ENCODE data around the gene SREK1.

Gene SREK1

DNA sequence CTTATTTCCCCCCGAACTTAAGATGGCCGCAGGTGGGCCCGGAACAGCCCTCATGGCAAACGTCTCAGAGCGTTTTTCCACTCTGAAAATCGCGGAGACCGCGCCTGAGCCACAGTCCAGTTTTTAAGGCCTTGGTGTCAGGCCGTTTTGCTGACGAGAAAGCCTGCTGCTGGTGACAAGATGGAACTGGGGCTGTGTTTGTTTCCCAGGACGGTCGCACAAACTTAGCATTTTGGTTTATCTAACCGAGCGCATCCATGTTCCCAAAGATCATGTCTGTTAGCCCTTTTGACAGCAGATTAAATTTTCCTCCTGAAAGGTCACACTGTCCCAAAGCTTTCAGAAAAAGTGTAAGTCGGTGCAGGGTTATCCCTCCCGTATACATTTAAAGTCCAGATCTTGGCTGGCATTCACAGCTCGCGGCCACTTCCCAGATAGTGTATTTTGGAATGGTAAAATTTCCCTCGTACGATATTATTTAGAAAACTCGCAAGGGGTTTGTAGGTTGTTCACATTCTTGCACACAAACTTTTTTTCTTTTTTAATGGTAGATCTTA, 812 bp downstream of the SREK1 start:
- POLR2A ChIA-PET: interaction anchor here (0.6 to 1.0 kb wide), 2 partner anchors 18 to 38 kb away, joined by 3 read pairs; no protein-coding TSS in a partner anchor
- CTCF ChIA-PET: interaction anchor here (1.5 kb wide), 1 partner anchor 17 kb away, joined by 3 read pairs; no protein-coding TSS in a partner anchor
- H3K27me3 ChIP-seq (replicated peaks in 2 of 5; ENCODE audit: control insufficient read depth in 4 of 5, insufficient read depth in 5 of 5, low read length in 4 of 5): no peaks in the 10 kb centered on the region
- peak overlapping the region; percentile 80 to 99 (median 95) for H3K4me3 ChIP-seq (ENCODE audit: control insufficient read depth in 1 of 7, extremely low read depth in 1 of 7, insufficient read depth in 4 of 7, low read depth in 2 of 7, low read length in 6 of 7)
- WGBS (ENCODE audit: insufficient coverage): 0% methylated on average over 16 of the region's 22 CpGs
- peaks cover 0 to 8% (median under 1%) of the 10 kb centered on the region in 4 experiments for H3K36me3 ChIP-seq (ENCODE audit: control insufficient read depth in 4 of 4, insufficient read depth in 4 of 4, low read length in 3 of 4)
- peak overlapping the region; percentile 98 to 99 for H3K27ac ChIP-seq (ENCODE audit: insufficient read depth in 1 of 2, low read depth in 1 of 2, low read length in 2 of 2, poor library complexity in 1 of 2, severe bottlenecking in 2 of 2)
- H3K4me1 ChIP-seq (ENCODE audit: control extremely low read depth in 1 of 4, control insufficient read depth in 4 of 4, insufficient read depth in 4 of 4, low read length in 3 of 4): peaks cover 23 to 43% (median 32%) of the 10 kb centered on the region in 4 experiments
- H3K9me3 ChIP-seq (ENCODE audit: control extremely low read depth in 1 of 5, control insufficient read depth in 4 of 5, insufficient read depth in 2 of 5, low read depth in 1 of 5, low read length in 4 of 5): no peaks in the 10 kb centered on the region
- no peak for DNase-seq

DNA sequence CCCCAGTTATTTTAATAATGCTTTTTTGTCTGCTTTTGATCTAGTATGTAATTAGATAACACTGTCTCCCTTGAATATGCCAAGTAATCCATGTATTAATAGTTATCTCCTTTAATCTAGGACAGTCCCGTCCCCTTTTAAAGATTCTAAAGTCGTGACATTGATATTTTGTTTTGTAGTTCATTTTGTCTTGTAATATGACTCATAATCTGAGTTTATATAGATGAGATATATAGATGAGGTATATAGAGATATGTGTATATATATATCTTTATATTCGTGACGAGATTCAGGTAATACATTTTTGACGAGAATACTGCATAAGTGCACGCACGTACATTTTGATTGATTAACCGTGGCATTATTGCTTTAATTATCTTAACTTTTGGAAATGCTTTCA, 1.6 kb downstream of the SREK1 start:
- Histone ChIP-seq H3K27me3 (replicated peaks in 2 of 5; ENCODE audit: control insufficient read depth in 4 of 5, insufficient read depth in 5 of 5, low read length in 4 of 5) (no peaks in the 10 kb centered on the region), H3K4me3 (ENCODE audit: control insufficient read depth in 1 of 7, extremely low read depth in 1 of 7, insufficient read depth in 4 of 7, low read depth in 2 of 7, low read length in 6 of 7) (peak overlapping the region in 6 of 7 experiments; percentile 94 to 99 (median 96)), H3K4me1 (ENCODE audit: control extremely low read depth in 1 of 4, control insufficient read depth in 4 of 4, insufficient read depth in 4 of 4, low read length in 3 of 4) (peaks cover 23 to 43% (median 32%) of the 10 kb centered on the region in 4 experiments), H3K9me3 (ENCODE audit: control extremely low read depth in 1 of 5, control insufficient read depth in 4 of 5, insufficient read depth in 2 of 5, low read depth in 1 of 5, low read length in 4 of 5) (no peaks in the 10 kb centered on the region), H3K36me3 (ENCODE audit: control insufficient read depth in 4 of 4, insufficient read depth in 4 of 4, low read length in 3 of 4) (peaks cover 0 to 15% (median 4%) of the 10 kb centered on the region in 4 experiments), H3K27ac (ENCODE audit: insufficient read depth in 1 of 2, low read depth in 1 of 2, low read length in 2 of 2, poor library complexity in 1 of 2, severe bottlenecking in 2 of 2) (peak overlapping the region; percentile 98 to 99)
- WGBS (ENCODE audit: insufficient coverage): no CpG with 5 or more reads among the region's 8 CpGs
- ChIA-PET CTCF (no interaction called here), POLR2A (no interaction called here)
- no peak for DNase-seq

DNA sequence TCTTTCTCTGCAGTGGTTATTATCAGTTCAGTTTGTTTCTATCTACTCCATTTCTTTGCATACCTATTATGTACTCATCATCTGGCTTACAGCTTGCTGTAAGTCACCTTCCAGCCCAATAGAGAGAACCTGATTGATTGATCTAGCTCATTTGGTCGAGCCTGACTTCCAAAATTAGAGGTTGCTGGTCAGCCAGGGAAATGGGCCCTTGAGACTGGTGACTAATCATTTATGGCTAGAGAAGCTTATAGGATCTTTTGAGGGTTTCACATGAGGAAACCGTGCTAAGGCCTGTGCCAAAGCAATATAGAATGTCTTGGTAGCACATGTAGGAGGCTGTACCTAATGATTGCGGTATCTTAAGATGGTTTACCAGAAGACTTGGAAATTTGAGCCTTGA, 5.8 kb downstream of the SREK1 start:
- CTCF ChIA-PET: no interaction called here
- 78% methylated on average over 3 of the region's 3 CpGs for WGBS (ENCODE audit: insufficient coverage)
- Histone ChIP-seq H3K4me1 (ENCODE audit: control extremely low read depth in 1 of 4, control insufficient read depth in 4 of 4, insufficient read depth in 4 of 4, low read length in 3 of 4) (peaks cover 11 to 30% (median 20%) of the 10 kb centered on the region in 4 experiments), H3K36me3 (ENCODE audit: control insufficient read depth in 4 of 4, insufficient read depth in 4 of 4, low read length in 3 of 4) (peaks cover 3 to 30% (median 5%) of the 10 kb centered on the region in 4 experiments), H3K4me3 (ENCODE audit: control insufficient read depth in 1 of 7, extremely low read depth in 1 of 7, insufficient read depth in 4 of 7, low read depth in 2 of 7, low read length in 6 of 7) (no peak overlapping the region), H3K9me3 (ENCODE audit: control extremely low read depth in 1 of 5, control insufficient read depth in 4 of 5, insufficient read depth in 2 of 5, low read depth in 1 of 5, low read length in 4 of 5) (no peaks in the 10 kb centered on the region), H3K27ac (ENCODE audit: insufficient read depth in 1 of 2, low read depth in 1 of 2, low read length in 2 of 2, poor library complexity in 1 of 2, severe bottlenecking in 2 of 2) (no peak overlapping the region), H3K27me3 (replicated peaks in 2 of 5; ENCODE audit: control insufficient read depth in 4 of 5, insufficient read depth in 5 of 5, low read length in 4 of 5) (no peaks in the 10 kb centered on the region)
- no peak for DNase-seq
- POLR2A ChIA-PET: no interaction called here

DNA sequence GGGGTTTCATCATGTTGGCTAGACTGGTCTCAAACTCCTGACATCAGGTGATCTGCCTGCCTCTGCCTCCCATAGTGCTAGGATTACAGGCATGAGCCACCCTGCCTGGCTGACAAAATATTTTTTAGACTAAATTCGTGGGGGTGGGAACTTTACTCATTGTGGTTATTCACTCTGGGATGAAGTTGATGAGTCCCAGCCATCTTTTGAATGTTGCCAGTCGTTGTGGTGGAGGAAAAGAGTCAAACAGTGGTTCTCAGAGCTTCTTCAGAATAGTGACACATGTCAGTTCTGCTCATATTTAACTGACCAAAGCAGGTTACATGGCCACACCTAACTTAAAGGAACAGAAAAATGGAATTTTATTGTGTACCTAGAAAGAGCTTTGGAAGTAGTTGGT, 6.9 kb downstream of the SREK1 start:
- peaks cover 5 to 40% (median 8%) of the 10 kb centered on the region in 4 experiments for H3K36me3 ChIP-seq (ENCODE audit: control insufficient read depth in 4 of 4, insufficient read depth in 4 of 4, low read length in 3 of 4)
- CTCF ChIA-PET: interaction anchor here (1.3 kb wide), 1 partner anchor 29 kb away, joined by 3 read pairs; no protein-coding TSS in a partner anchor
- no peak overlapping the region for H3K27ac ChIP-seq (ENCODE audit: insufficient read depth in 1 of 2, low read depth in 1 of 2, low read length in 2 of 2, poor library complexity in 1 of 2, severe bottlenecking in 2 of 2)
- no peaks in the 10 kb centered on the region for H3K27me3 ChIP-seq (replicated peaks in 2 of 5; ENCODE audit: control insufficient read depth in 4 of 5, insufficient read depth in 5 of 5, low read length in 4 of 5)
- peaks cover 7 to 21% (median 14%) of the 10 kb centered on the region in 4 experiments for H3K4me1 ChIP-seq (ENCODE audit: control extremely low read depth in 1 of 4, control insufficient read depth in 4 of 4, insufficient read depth in 4 of 4, low read length in 3 of 4)
- no peaks in the 10 kb centered on the region for H3K9me3 ChIP-seq (ENCODE audit: control extremely low read depth in 1 of 5, control insufficient read depth in 4 of 5, insufficient read depth in 2 of 5, low read depth in 1 of 5, low read length in 4 of 5)
- no peak overlapping the region for H3K4me3 ChIP-seq (ENCODE audit: control insufficient read depth in 1 of 7, extremely low read depth in 1 of 7, insufficient read depth in 4 of 7, low read depth in 2 of 7, low read length in 6 of 7)
- no peak for DNase-seq
- 100% methylated on average over 1 of the region's 2 CpGs for WGBS (ENCODE audit: insufficient coverage)
- POLR2A ChIA-PET: no interaction called here

DNA sequence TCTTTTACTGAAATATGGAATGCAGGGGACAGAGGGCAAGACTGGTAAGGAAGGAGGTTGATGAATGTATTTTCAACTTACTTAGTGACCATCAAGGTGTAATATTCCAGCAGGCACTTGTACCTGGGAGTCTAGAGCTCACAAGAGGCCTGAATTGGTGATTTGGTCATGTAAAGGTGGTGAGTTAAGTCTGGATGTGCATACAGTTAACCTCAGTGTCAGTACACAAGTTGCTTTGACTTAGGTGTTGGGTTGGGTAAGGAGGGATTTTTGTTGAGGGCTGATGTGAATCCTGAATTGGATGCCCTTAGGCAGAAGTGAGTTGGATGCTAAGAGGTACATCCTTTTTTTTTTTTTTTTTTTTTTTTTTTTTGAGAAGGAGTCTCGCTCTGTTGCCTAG, 7.4 kb downstream of the SREK1 start:
- H3K9me3 ChIP-seq (ENCODE audit: control extremely low read depth in 1 of 5, control insufficient read depth in 4 of 5, insufficient read depth in 2 of 5, low read depth in 1 of 5, low read length in 4 of 5): no peaks in the 10 kb centered on the region
- ChIA-PET CTCF (interaction anchor here (1.3 kb wide), 1 partner anchor 29 kb away, joined by 3 read pairs; no protein-coding TSS in a partner anchor), POLR2A (no interaction called here)
- no peak for DNase-seq
- H3K4me1 ChIP-seq (ENCODE audit: control extremely low read depth in 1 of 4, control insufficient read depth in 4 of 4, insufficient read depth in 4 of 4, low read length in 3 of 4): peaks cover 4 to 16% (median 10%) of the 10 kb centered on the region in 4 experiments
- H3K4me3 ChIP-seq (ENCODE audit: control insufficient read depth in 1 of 7, extremely low read depth in 1 of 7, insufficient read depth in 4 of 7, low read depth in 2 of 7, low read length in 6 of 7): no peak overlapping the region
- H3K36me3 ChIP-seq (ENCODE audit: control insufficient read depth in 4 of 4, insufficient read depth in 4 of 4, low read length in 3 of 4): peaks cover 5 to 41% (median 8%) of the 10 kb centered on the region in 4 experiments
- WGBS (ENCODE audit: insufficient coverage): no CpG with 5 or more reads among the region's 1 CpG
- no peak overlapping the region for H3K27ac ChIP-seq (ENCODE audit: insufficient read depth in 1 of 2, low read depth in 1 of 2, low read length in 2 of 2, poor library complexity in 1 of 2, severe bottlenecking in 2 of 2)
- H3K27me3 ChIP-seq (replicated peaks in 2 of 5; ENCODE audit: control insufficient read depth in 4 of 5, insufficient read depth in 5 of 5, low read length in 4 of 5): no peaks in the 10 kb centered on the region

DNA sequence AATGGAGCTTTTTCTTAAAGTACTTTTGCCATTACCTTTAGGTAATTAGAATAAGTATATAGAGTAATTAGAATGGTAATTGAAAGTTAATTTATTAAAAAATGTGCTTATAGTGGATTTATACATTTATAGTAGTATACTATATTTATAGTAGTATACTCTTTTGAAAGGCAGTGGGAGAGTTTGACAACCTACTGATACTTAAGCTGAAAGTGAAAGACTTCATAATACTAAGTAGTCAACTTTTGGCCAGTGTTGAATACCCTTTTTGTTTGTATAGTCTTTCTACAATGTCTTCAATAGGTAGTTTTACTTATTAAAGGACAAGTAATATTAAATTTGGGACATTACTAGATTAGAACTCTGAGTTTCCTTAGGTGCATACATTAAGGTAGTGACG, 12.9 kb downstream of the SREK1 start:
- ChIA-PET CTCF (no interaction called here), POLR2A (interaction anchor here (0.6 kb wide), 1 partner anchor 50 kb away, joined by 3 read pairs; no protein-coding TSS in a partner anchor)
- no peak overlapping the region for H3K4me3 ChIP-seq (ENCODE audit: control insufficient read depth in 1 of 7, extremely low read depth in 1 of 7, insufficient read depth in 4 of 7, low read depth in 2 of 7, low read length in 6 of 7)
- H3K36me3 ChIP-seq (ENCODE audit: control insufficient read depth in 4 of 4, insufficient read depth in 4 of 4, low read length in 3 of 4): peaks cover 0 to 51% (median 25%) of the 10 kb centered on the region in 4 experiments
- no peaks in the 10 kb centered on the region for H3K4me1 ChIP-seq (ENCODE audit: control extremely low read depth in 1 of 4, control insufficient read depth in 4 of 4, insufficient read depth in 4 of 4, low read length in 3 of 4)
- no peaks in the 10 kb centered on the region for H3K9me3 ChIP-seq (ENCODE audit: control extremely low read depth in 1 of 5, control insufficient read depth in 4 of 5, insufficient read depth in 2 of 5, low read depth in 1 of 5, low read length in 4 of 5)
- WGBS (ENCODE audit: insufficient coverage): no CpG with 5 or more reads among the region's 1 CpG
- DNase-seq: no peak
- H3K27me3 ChIP-seq (replicated peaks in 2 of 5; ENCODE audit: control insufficient read depth in 4 of 5, insufficient read depth in 5 of 5, low read length in 4 of 5): no peaks in the 10 kb centered on the region
- no peak overlapping the region for H3K27ac ChIP-seq (ENCODE audit: insufficient read depth in 1 of 2, low read depth in 1 of 2, low read length in 2 of 2, poor library complexity in 1 of 2, severe bottlenecking in 2 of 2)

DNA sequence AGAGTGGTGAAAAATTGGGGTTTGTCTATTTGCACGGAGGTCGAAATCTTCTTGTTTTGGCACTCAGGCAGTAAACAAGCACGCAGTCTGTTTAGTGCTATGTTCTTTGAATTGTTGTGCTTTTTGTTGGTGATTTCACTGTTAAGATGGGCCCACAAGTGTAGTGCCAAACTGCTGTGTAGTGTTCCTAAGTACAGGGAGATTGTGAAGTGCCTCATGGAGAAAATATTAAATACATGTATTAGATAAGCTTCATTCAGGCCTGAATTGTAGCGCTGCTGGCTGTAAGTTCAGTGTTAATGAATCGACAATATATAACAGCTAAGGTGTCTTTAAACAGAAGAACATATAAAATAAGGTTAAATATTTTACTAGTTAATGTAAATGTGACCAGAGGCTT, 17.3 kb downstream of the SREK1 start:
- Histone ChIP-seq H3K9me3 (ENCODE audit: control extremely low read depth in 1 of 5, control insufficient read depth in 4 of 5, insufficient read depth in 2 of 5, low read depth in 1 of 5, low read length in 4 of 5) (no peaks in the 10 kb centered on the region), H3K27ac (ENCODE audit: insufficient read depth in 1 of 2, low read depth in 1 of 2, low read length in 2 of 2, poor library complexity in 1 of 2, severe bottlenecking in 2 of 2) (no peak overlapping the region), H3K36me3 (ENCODE audit: control insufficient read depth in 4 of 4, insufficient read depth in 4 of 4, low read length in 3 of 4) (peaks cover 14 to 72% (median 51%) of the 10 kb centered on the region in 4 experiments), H3K27me3 (replicated peaks in 2 of 5; ENCODE audit: control insufficient read depth in 4 of 5, insufficient read depth in 5 of 5, low read length in 4 of 5) (no peaks in the 10 kb centered on the region), H3K4me1 (ENCODE audit: control extremely low read depth in 1 of 4, control insufficient read depth in 4 of 4, insufficient read depth in 4 of 4, low read length in 3 of 4) (no peaks in the 10 kb centered on the region), H3K4me3 (ENCODE audit: control insufficient read depth in 1 of 7, extremely low read depth in 1 of 7, insufficient read depth in 4 of 7, low read depth in 2 of 7, low read length in 6 of 7) (no peak overlapping the region)
- WGBS (ENCODE audit: insufficient coverage): 100% methylated on average over 3 of the region's 5 CpGs
- no peak for DNase-seq
- POLR2A ChIA-PET: no interaction called here
- CTCF ChIA-PET: interaction anchor here (1.0 to 1.2 kb wide), 3 partner anchors 8 to 12 kb away, joined by 3 to 4 read pairs (median 3); no protein-coding TSS in a partner anchor

Data from common myeloid progenitor, CD34-positive (primary cell).